Fibroblast of lung (primary cell): ENCODE results near the gene ANXA2. TPM values are rescaled to one million over a fixed set of nuclear protein-coding genes. Genes with fewer than 3 reads are reported as not detected.
A peak's percentile ranks its signal among the peaks of the same experiment; 100 is the strongest.

Source experiments
- DNase-seq, 2 donors: peaks; one replicate each; pipeline versions ENCODE4 v3.0.0 to v3.0.0-alpha.2; 2010; ENCODE audit warnings: low read depth in 2 of 2
- H2AFZ ChIP-seq: 2 replicates; pipeline ENCODE4 v1.5.1; 2012; ENCODE audit warnings: low read length, control low read depth, inconsistent platforms
- H3K27ac ChIP-seq: 2 replicates; pipeline ENCODE4 v1.5.1; 2011; ENCODE audit warnings: low read length, control low read depth; ENCODE audit not compliant: insufficient read depth
- H3K27me3 ChIP-seq: 2 replicates; pipeline ENCODE4 v1.5.1; 2011; ENCODE audit warnings: mild to moderate bottlenecking, low read length; ENCODE audit not compliant: control insufficient read depth, insufficient read depth
- H3K36me3 ChIP-seq: 2 replicates; pipeline ENCODE4 v1.5.1; 2011; ENCODE audit warnings: low read length; ENCODE audit not compliant: control insufficient read depth, insufficient read depth
- H3K4me1 ChIP-seq: 2 replicates; pipeline ENCODE4 v1.5.1; 2011; ENCODE audit warnings: low read length; ENCODE audit not compliant: control insufficient read depth, insufficient read depth; ENCODE audit errors: extremely low read depth
- H3K4me2 ChIP-seq: 2 replicates; pipeline ENCODE4 v1.5.1; 2011; ENCODE audit warnings: low read length, control low read depth; ENCODE audit not compliant: insufficient read depth; ENCODE audit errors: extremely low read depth
- H3K4me3 ChIP-seq, 4 experiments: fragments of 200-600 bp in 1 of 4; sonication (generic) in 1 of 4; replicated peaks in 1 of 4; 2 replicates each; pipeline ENCODE4 v1.5.1; 2011 to 2016; ENCODE audit warnings: low read length in 4 of 4, low read depth in 3 of 4, mild to moderate bottlenecking in 3 of 4, control low read depth in 2 of 4, inconsistent platforms in 1 of 4, mixed read lengths in 1 of 4; ENCODE audit not compliant: insufficient read depth in 1 of 4; ENCODE audit errors: control extremely low read depth in 1 of 4
- H3K79me2 ChIP-seq: 2 replicates; pipeline ENCODE4 v1.5.1; 2012; ENCODE audit warnings: mild to moderate bottlenecking, low read length, inconsistent platforms; ENCODE audit not compliant: control insufficient read depth, insufficient read depth
- H3K9ac ChIP-seq: 2 replicates; pipeline ENCODE4 v1.5.1; 2011; ENCODE audit warnings: mild to moderate bottlenecking, low read length, control low read depth; ENCODE audit not compliant: insufficient read depth
- H3K9me3 ChIP-seq: 2 replicates; pipeline ENCODE4 v1.5.1; 2012; ENCODE audit warnings: low read depth, low read length; ENCODE audit not compliant: control insufficient read depth, insufficient read depth
- H4K20me1 ChIP-seq: 2 replicates; pipeline ENCODE4 v1.5.1; 2011; ENCODE audit warnings: low read length; ENCODE audit not compliant: control insufficient read depth, insufficient read depth; ENCODE audit errors: extremely low read depth
- EZH2 ChIP-seq: IDR thresholded peaks from 2 replicates; pipeline ENCODE4 v1.5.1; 2012; ENCODE audit warnings: low read length, control low read depth, mild to moderate bottlenecking; ENCODE audit errors: missing control alignments
- polyA plus RNA-seq, 2 donors: library from polyadenylated mRNA; depleted of rRNA in 1 of 2; stranded (reverse) in 1 of 2; unstranded in 1 of 2; fragments of >200 nt; gene quantifications; 2 replicates each; pipeline ENCODE4 v1.2.1, GENCODE V29; 2011 to 2012; ENCODE audit warnings: missing spikeins in 1 of 2
- total RNA-seq: library from RNA; depleted of rRNA; stranded (reverse); fragments of >200 nt; gene quantifications from 2 replicates; pipeline ENCODE4 v1.2.1, GENCODE V29; 2014
- TF ChIP-seq, protein P1 (sequence below), 2 donors: IDR thresholded peaks in 1 of 2; conservative IDR thresholded peaks in 1 of 2; 1 replicate in 1 of 2; 2 replicates in 1 of 2; pipeline ENCODE4 v1.5.1; 2011 to 2012; ENCODE audit warnings: low read length in 2 of 2, control low read depth in 1 of 2, inconsistent platforms in 1 of 2, low read depth in 1 of 2, mild to moderate bottlenecking in 1 of 2

Gene ANXA2
- total and polyA plus RNA-seq, 2 donors (not counting 1 experiment from before 2014, with no cell fraction given): 2,754 to 4,872 TPM

DNA sequence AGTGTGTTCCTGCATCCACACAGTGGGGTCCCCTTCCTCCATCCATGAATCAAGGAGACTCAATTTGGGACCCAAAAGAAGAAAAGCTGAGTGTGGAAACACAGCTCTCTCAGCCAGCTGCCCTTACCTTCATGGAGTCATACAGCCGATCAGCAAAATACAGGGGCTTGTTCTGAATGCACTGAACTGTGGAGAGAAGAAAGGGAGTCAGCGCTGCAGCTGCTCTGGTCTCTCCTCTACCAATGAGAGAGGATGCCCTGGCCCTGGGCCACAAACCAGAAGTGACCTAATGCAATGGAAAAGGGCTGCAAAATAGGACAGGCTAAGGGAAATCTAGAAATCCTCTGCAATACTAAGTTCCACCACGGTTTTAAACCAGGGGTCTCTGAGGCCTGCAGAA, 46.7 kb downstream of the ANXA2 start:
- H3K4me2 ChIP-seq: no peak overlapping the region
- no peak overlapping the region for H3K4me3 ChIP-seq
- peak; percentile 45 to 49 for DNase-seq

DNA sequence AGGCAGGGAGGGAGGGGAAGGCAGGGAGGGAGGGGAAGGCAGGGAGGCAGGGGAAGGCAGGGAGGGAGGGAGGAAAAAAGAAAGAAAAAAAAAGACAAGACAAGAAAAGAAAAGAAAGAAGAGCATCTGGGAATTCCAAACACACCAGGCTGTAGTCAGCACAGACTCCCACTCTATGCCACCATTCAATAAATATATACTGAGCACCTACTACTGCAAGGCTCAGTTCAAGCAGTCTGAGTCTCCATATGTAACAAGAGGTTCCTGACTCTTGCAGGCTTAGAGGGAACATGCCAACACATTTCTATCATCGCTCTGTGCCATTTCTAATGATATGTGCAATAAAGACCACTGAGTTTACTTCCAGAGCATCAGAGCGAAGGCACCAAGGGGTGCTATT, 47.7 kb downstream of the ANXA2 start:
- no peak for DNase-seq
- Histone ChIP-seq H3K27me3 (no peaks in the 10 kb centered on the region), H3K4me1 (peaks cover 3% of the 10 kb centered on the region), H3K36me3 (peaks cover 45% of the 10 kb centered on the region), H3K9me3 (no peaks in the 10 kb centered on the region), H2AFZ (no peak overlapping the region), H4K20me1 (no peaks in the 10 kb centered on the region), H3K4me2 (no peak overlapping the region), H3K79me2 (peaks cover 13% of the 10 kb centered on the region), H3K9ac (no peak overlapping the region), H3K4me3 (no peak overlapping the region), H3K27ac (no peak overlapping the region)
- TF ChIP-seq, protein P1, sequence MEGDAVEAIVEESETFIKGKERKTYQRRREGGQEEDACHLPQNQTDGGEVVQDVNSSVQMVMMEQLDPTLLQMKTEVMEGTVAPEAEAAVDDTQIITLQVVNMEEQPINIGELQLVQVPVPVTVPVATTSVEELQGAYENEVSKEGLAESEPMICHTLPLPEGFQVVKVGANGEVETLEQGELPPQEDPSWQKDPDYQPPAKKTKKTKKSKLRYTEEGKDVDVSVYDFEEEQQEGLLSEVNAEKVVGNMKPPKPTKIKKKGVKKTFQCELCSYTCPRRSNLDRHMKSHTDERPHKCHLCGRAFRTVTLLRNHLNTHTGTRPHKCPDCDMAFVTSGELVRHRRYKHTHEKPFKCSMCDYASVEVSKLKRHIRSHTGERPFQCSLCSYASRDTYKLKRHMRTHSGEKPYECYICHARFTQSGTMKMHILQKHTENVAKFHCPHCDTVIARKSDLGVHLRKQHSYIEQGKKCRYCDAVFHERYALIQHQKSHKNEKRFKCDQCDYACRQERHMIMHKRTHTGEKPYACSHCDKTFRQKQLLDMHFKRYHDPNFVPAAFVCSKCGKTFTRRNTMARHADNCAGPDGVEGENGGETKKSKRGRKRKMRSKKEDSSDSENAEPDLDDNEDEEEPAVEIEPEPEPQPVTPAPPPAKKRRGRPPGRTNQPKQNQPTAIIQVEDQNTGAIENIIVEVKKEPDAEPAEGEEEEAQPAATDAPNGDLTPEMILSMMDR (conservative IDR thresholded peaks at IDR 0.05 in 1 of 2, IDR thresholded peaks at IDR 0.05 in 1 of 2; ENCODE audit: low read depth in 1 of 2, low read length in 2 of 2): no peak
- no peak for TF ChIP-seq EZH2

More for the DNA sequence above, 46.7 kb downstream of the ANXA2 start:
- Histone ChIP-seq H3K9ac (no peak overlapping the region), H4K20me1 (no peaks in the 10 kb centered on the region), H2AFZ (no peak overlapping the region), H3K4me1 (peaks cover 3% of the 10 kb centered on the region), H3K79me2 (peaks cover 22% of the 10 kb centered on the region), H3K9me3 (no peaks in the 10 kb centered on the region), H3K27ac (no peak overlapping the region), H3K27me3 (no peaks in the 10 kb centered on the region), H3K36me3 (peaks cover 47% of the 10 kb centered on the region)
- TF ChIP-seq EZH2: no peak
- TF ChIP-seq, protein P1 (conservative IDR thresholded peaks at IDR 0.05 in 1 of 2, IDR thresholded peaks at IDR 0.05 in 1 of 2; ENCODE audit: low read depth in 1 of 2, low read length in 2 of 2): no peak

DNA sequence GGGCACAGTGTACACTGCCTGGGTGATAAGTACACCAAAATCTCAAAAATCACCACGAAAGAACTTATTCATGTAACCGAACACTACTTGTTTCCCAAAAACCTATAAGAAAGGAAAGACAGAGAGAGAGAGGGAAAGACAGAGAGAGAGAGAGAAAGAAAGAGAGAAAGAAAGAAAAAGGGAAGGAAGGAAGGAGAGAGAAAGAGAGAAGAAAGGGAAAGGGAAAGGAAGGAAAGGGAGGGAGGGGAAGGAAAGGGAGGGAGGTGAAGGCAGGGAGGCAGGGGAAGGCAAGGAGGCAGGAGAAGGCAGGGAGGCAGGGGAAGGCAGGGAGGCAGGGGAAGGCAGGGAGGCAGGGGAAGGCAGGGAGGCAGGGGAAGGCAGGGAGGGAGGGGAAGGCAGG, 48.2 kb downstream of the ANXA2 start:
- DNase-seq: no peak
- H3K36me3 ChIP-seq: peaks cover 41% of the 10 kb centered on the region
- no peaks in the 10 kb centered on the region for H4K20me1 ChIP-seq
- H3K4me3 ChIP-seq: no peak overlapping the region
- no peak for TF ChIP-seq EZH2
- TF ChIP-seq, protein P1 (conservative IDR thresholded peaks at IDR 0.05 in 1 of 2, IDR thresholded peaks at IDR 0.05 in 1 of 2; ENCODE audit: low read depth in 1 of 2, low read length in 2 of 2): no peak
- no peak overlapping the region for H3K27ac ChIP-seq
- no peak overlapping the region for H3K9ac ChIP-seq
- peaks cover 10% of the 10 kb centered on the region for H3K79me2 ChIP-seq
- H3K27me3 ChIP-seq: no peaks in the 10 kb centered on the region
- no peak overlapping the region for H3K4me2 ChIP-seq
- peaks cover 3% of the 10 kb centered on the region for H3K4me1 ChIP-seq
- H3K9me3 ChIP-seq: no peaks in the 10 kb centered on the region
- no peak overlapping the region for H2AFZ ChIP-seq
